ENCODE measurements around the gene PDSS2.
"Not testable (repeated sequence)": the region's sequence is repeated elsewhere in the genome, so short reads cannot be mapped to it uniquely, and the experiment has no call there.

PDSS2 gene

GRCh38 chr6:107459283-107460082 is at the start of gene PDSS2:
Gene PDSS2, minus strand, starts transcription at chr6:107459564. Its CDS starts 279 bp downstream, at chr6:107459285.
- DNase-seq (ENCODE audit: low read depth in 2 of 2): peak; percentile 96 to 98

- no peak for DNase-seq (ENCODE audit: low read depth in 2 of 2)
Observed at GRCh38 chr6:107506145-107506544, 46.8 kb upstream of the PDSS2 start.

GRCh38 chr6:107504270-107505026 is 45.1 kb upstream of the PDSS2 start:
- no peak for DNase-seq (ENCODE audit: low read depth in 2 of 2)

GRCh38 chr6:107496892-107497684 is 37.7 kb upstream of the PDSS2 start:
- no peak for DNase-seq (ENCODE audit: low read depth in 2 of 2)

- DNase-seq (ENCODE audit: low read depth in 2 of 2): no peak
Observed at GRCh38 chr6:107495971-107496370, 36.6 kb upstream of the PDSS2 start.

- no peak for DNase-seq (ENCODE audit: low read depth in 2 of 2)
Observed at GRCh38 chr6:107495196-107495643, 35.9 kb upstream of the PDSS2 start.

- DNase-seq (ENCODE audit: low read depth in 2 of 2): no peak
Observed at GRCh38 chr6:107493158-107494057, 34.0 kb upstream of the PDSS2 start.

- no peak for DNase-seq (ENCODE audit: low read depth in 2 of 2)
Observed at GRCh38 chr6:107491760-107492660, 32.6 kb upstream of the PDSS2 start.

GRCh38 chr6:107491138-107491609 is 31.8 kb upstream of the PDSS2 start:
- DNase-seq (ENCODE audit: low read depth in 2 of 2): peak in 1 of 2 donors; percentile 6

- peak in 1 of 2 donors; percentile 2 for DNase-seq (ENCODE audit: low read depth in 2 of 2)
Observed at GRCh38 chr6:107490566-107491137, 31.3 kb upstream of the PDSS2 start.

GRCh38 chr6:107489636-107490565 is 30.5 kb upstream of the PDSS2 start, which contains the start of gene SOBP:
Gene SOBP, plus strand, starts transcription at chr6:107490117. Its CDS starts 500 bp downstream, at chr6:107490617.
- DNase-seq (ENCODE audit: low read depth in 2 of 2): peak; percentile 21 to 41

GRCh38 chr6:107488875-107489635 is 29.7 kb upstream of the PDSS2 start:
- peak in 1 of 2 donors; percentile 13 for DNase-seq (ENCODE audit: low read depth in 2 of 2)

- DNase-seq (ENCODE audit: low read depth in 2 of 2): no peak
Observed at GRCh38 chr6:107488174-107488874, 29.0 kb upstream of the PDSS2 start.

- no peak for DNase-seq (ENCODE audit: low read depth in 2 of 2)
Observed at GRCh38 chr6:107485157-107485556, 25.8 kb upstream of the PDSS2 start.

GRCh38 chr6:107479089-107479690 is 19.8 kb upstream of the PDSS2 start:
- DNase-seq (ENCODE audit: low read depth in 2 of 2): no peak

- not testable (repeated sequence) for DNase-seq (ENCODE audit: low read depth in 2 of 2)
Observed at GRCh38 chr6:107475826-107476225, 16.5 kb upstream of the PDSS2 start.

All from stimulated activated CD4-positive, alpha-beta T cell treated with anti-CD3 and anti-CD28 coated beads, Interleukin-1b, Interleukin-23, amount 100 ng/mL, for 4 hours (primary cell).